Measurements from ENCODE around the gene NMRAL1.

The NMRAL1 gene

GRCh38 chr16:4474192-4474961, at the start of gene NMRAL1:
Gene NMRAL1 (minus strand): TSS chr16:4474625. CDS start chr16:4474132, 493 bp downstream.
- peak; percentile 97 for DNase-seq

- no peak for DNase-seq
Measured at GRCh38 chr16:4523686-4524085, 49.3 kb upstream of the NMRAL1 start.

DNA sequence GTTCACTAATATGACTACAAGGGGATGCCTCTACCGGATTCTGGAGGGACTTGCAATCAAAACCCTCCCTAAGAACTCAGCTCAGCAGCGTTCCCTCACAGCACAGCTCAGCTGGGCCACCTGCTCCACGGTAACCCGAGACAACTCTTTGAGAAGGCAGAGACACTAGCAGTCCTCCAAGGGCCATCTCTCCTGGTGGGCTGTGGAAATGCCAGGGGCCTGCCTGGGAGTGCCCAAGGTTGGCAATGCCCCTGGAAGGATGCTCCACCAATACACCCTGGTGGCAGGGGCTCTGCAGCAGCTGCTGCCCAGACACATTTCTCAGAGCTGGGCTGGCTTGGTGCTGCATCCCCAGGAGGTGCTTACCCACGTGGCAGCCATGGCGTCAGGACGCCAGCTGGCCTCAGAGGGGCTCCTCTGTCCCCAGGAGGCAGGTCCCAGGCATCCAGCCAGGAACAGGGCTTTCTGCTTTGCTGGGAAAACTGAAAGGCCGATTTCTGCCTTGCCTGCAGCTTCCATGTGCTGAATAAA, 47.7 kb upstream of the NMRAL1 start:
- no peak for DNase-seq

GRCh38 chr16:4520913-4521312, 46.5 kb upstream of the NMRAL1 start:
- DNase-seq, result no peak

DNA sequence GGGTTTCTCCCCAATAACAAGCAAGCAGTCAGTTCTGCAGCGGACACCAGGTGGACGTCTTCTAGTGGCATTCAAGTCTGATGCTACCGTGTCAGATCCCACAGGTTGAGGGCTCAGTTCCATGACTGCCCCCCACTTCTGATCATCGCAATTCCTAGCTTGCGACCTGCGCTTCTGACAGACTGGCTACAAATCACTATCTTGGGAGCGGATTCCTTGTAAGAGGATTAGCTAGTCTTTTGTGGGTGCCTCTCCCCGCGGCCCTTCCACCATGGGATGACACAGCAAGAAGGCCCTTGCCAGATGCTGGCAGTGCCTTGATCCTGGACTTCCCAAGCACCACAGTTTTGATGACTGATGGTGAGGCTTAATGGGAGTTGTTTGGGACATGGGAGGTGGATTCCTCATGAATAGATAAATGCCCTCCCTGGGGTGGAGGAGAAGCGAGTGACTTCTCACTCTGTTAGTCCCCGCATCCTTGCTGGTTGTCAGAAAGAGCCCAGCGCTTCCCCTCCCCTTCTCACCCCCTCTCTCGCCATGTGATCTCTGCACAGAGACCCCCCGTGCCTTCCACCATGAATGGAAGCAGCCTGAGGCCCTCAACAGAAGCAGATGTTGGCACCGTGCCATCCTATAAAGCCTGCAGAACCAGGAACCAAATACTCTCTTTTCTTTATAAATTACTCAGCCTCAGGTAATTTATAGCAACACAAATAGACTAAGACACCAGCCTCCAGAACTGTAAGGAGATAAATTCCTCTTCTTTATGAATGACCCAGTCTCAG, 45.0 kb upstream of the NMRAL1 start:
- DNase-seq, result no peak

- no peak for DNase-seq
Measured at GRCh38 chr16:4517812-4518680, 43.6 kb upstream of the NMRAL1 start.

DNA sequence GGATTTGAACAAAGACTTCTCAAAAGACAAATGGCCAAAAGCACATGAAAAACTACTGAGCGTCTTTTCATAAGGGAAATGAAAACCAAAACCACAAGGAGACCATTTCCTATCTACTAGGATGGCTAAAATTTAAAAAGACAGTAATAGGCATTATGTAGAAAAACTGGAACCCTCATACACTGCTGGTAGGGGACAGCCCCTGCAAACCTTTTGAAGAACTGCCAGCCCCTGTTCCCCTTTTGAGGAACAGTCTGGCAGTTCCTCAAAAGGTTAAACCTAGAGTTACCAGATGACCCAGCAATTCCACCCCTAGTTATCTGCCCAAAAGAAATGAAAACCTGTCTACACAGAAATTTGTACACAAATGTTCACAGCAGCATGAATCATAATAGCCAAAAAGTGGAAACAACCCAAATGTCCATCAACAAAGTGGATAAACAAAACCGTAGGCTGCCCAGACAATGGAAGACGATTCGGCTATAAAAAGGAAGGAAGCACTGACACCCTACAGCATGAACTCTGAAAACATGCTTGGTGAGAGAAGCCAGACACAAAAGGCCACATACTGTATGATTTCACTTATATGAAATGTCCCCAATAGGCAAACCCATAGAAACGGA, 41.3 kb upstream of the NMRAL1 start:
- DNase-seq, result peak; percentile 44

- DNase-seq, result no peak
Measured at GRCh38 chr16:4514606-4515005, 40.2 kb upstream of the NMRAL1 start.

DNA sequence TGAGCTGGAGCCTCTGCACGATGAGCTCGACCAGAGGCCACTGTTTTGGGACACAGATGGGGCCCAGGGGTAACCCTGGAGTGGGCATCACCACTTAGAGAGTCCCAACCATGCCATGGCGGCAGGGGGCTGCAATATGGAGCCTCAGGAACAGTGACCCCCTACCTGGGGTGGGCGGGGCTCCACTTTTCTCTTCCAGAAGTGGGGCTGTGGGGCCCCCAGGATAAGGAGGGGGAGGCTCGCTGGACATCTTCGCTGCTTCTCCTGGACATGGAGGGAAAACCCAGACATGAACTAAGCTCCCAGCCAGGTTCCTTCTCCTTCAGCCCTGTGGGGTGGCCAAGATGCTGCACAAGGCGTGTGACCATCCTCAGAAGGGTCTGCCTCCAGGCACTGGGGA, 39.5 kb upstream of the NMRAL1 start:
- DNase-seq, result no peak

GRCh38 chr16:4513086-4513860, 38.8 kb upstream of the NMRAL1 start:
- DNase-seq, result no peak

- DNase-seq, result no peak
Measured at GRCh38 chr16:4512473-4512872, 38.0 kb upstream of the NMRAL1 start.

DNA sequence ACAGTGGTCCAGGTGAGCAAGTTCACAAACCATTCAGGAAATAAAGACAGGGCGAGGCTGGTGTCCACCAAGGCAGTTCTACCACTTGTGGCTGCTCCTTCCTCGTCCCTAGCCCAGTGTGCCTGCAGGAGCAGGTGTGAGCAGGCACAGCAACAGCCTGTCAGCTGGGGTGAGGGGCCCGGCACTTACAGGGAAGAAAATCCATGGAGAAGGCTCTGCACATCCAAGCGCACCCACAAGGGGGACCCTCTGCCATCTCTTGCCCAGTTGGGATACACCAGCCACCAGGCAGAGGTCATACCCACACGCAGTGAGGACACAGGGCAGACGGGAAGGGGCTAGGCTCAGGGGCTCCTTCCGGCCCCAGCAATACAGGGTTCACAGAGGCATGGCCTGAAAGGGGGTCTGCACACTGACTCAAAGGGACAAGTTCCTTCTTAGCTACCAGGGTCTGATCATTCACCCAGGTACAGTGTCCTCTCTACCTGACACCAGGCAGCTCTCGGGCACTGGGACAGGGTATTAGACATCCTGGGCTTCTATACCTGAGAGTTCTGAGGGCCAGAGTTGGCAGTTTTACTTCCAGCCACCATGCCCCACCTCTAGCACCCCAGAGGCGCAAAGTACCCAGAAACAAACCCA, 37.1 kb upstream of the NMRAL1 start:
- DNase-seq, result no peak

DNA sequence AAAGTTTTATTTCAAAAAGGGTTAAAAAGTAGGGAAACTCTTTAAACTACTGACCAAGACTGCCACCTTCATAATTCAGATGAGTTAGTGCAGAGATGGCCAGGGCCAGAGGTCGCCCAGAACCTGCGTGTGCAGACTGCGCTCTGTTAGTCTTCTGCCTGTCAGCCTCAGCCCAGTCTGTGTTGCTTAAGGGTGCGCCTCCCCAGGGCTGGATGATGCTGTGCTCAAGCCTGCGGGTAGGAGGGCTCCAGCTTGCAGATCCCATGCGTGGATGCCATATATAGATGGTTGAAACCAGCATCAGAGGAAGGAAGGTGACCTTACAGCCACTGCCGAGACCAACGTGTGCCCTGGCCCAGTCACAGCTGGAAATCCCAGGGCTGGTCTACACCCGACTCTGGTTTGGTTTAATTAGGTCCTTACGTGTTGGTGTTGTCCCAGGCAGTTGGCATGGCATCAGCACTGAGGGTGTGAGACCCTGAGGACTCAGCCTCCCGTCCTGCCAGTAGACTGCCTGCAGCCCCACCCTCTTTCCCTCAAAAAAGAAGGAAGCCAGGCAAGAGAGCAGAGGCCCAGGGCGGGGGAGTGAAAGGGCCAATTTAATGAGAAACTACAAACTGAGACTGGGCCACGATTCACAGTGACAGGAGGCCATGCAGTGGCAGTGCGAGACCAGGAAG, 36.5 kb upstream of the NMRAL1 start:
- no peak for DNase-seq

GRCh38 chr16:4510131-4510530, 35.7 kb upstream of the NMRAL1 start:
- DNase-seq, result no peak

- no peak for DNase-seq
Measured at GRCh38 chr16:4509420-4509819, 35.0 kb upstream of the NMRAL1 start.

- no peak for DNase-seq
Measured at GRCh38 chr16:4508806-4509205, 34.4 kb upstream of the NMRAL1 start.

- no peak for DNase-seq
Measured at GRCh38 chr16:4507588-4508345, 33.3 kb upstream of the NMRAL1 start.

GRCh38 chr16:4506450-4506849, 32.0 kb upstream of the NMRAL1 start:
- peak; percentile 75 for DNase-seq

GRCh38 chr16:4505356-4506147, 31.1 kb upstream of the NMRAL1 start:
- peak; percentile 86 for DNase-seq

All from activated CD4-positive, alpha-beta T cell treated with anti-CD3 and anti-CD28 coated beads, Interleukin-10, Interleukin-2, amounts not matched to agents 100 ng/mL and 50 ng/mL, durations not matched to agents 16 hours and 8 hours (primary cell).